Activated CD8-positive, alpha-beta T cell treated with anti-CD3 and anti-CD28 coated beads, Interleukin-2, amount 10 ng/mL, durations not matched to agents 7 days and 5 days (primary cell): ENCODE results near the gene STK10. TPM values are rescaled to one million over a fixed set of nuclear protein-coding genes. Genes with fewer than 3 reads are reported as not detected.

Experiments used
- ATAC-seq: fragments of 150-1000 bp; cut with Tn5 transposase; one replicate; pipeline ENCODE4 v1.10.0; 2021; ENCODE audit warnings: moderate library complexity
- CTCF ChIA-PET: fragments of 350-600 bp; sonication (Branson Sonifier 250); formaldehyde crosslinking; loops from one replicate; lab custom pipeline; 2021; ENCODE audit warnings: antibody characterized with exemption; lab: Charles Lee
- POLR2A ChIA-PET: fragments of 350-600 bp; sonication (Branson Sonifier 250); formaldehyde crosslinking; loops from one replicate; lab custom pipeline; 2021; ENCODE audit warnings: antibody characterized with exemption; lab: Charles Lee
- DNase-seq: peaks from one replicate; pipeline ENCODE4 v3.0.0-alpha.2; 2020
- H3K27ac Mint-ChIP-seq: one replicate; pipeline ENCODE4 v1.8.0; 2021; ENCODE audit warnings: mild to moderate bottlenecking, mixed read lengths
- H3K27me3 Mint-ChIP-seq: one replicate; pipeline ENCODE4 v1.8.0; 2021; ENCODE audit warnings: low read depth, mixed read lengths
- H3K36me3 Mint-ChIP-seq: one replicate; pipeline ENCODE4 v1.8.0; 2021; ENCODE audit warnings: low read depth, mixed read lengths
- H3K4me1 Mint-ChIP-seq: one replicate; pipeline ENCODE4 v1.8.0; 2021; ENCODE audit warnings: low read depth, mixed read lengths
- H3K4me3 Mint-ChIP-seq: one replicate; pipeline ENCODE4 v1.8.0; 2021; ENCODE audit warnings: mild to moderate bottlenecking, mixed read lengths
- H3K9me3 Mint-ChIP-seq: one replicate; pipeline ENCODE4 v1.8.0; 2022; ENCODE audit warnings: mixed read lengths; ENCODE audit not compliant: insufficient read depth
- total RNA-seq, 2 experiments: library from RNA; stranded (reverse); gene quantifications; one replicate each; pipeline ENCODE4 v1.2.3, GENCODE V29; 2021

Gene STK10
- total RNA-seq, 2 experiments from 2014 or later: 294 to 299 TPM

- H3K4me1 Mint-ChIP-seq: peaks cover 38% of the 10 kb centered on the region
- peak overlapping the region; percentile 86 for H3K4me3 Mint-ChIP-seq
- H3K9me3 Mint-ChIP-seq: no peaks in the 10 kb centered on the region
- DNase-seq (peak; percentile 46), ATAC-seq (peak; percentile 2)
- CTCF ChIA-PET: interaction anchor here (0.7 to 6.0 kb wide), 28 partner anchors 11 to 589 kb away, joined by 3 to 79 read pairs (median 5); partner anchors contain the start of genes FGF18 and STK10
- POLR2A ChIA-PET: interaction anchor here (0.7 to 3.2 kb wide), 22 partner anchors 11 to 619 kb away, joined by 3 to 17 read pairs (median 5); partner anchors contain the start of genes NPM1 and STK10
- peak overlapping the region; percentile 92 for H3K27ac Mint-ChIP-seq
- H3K36me3 Mint-ChIP-seq: peaks cover 13% of the 10 kb centered on the region
- H3K27me3 Mint-ChIP-seq: no peaks in the 10 kb centered on the region
Measured at GRCh38 chr5:172007175-172008110, 180.6 kb downstream of the STK10 start.

- Mint-ChIP-seq H3K9me3 (no peaks in the 10 kb centered on the region), H3K4me1 (peaks cover 47% of the 10 kb centered on the region), H3K27ac (peak within 1 kb of the TSS; percentile 96), H3K27me3 (no peaks in the 10 kb centered on the region), H3K4me3 (peak within 1 kb of the TSS; percentile 86), H3K36me3 (peaks cover 16% of the 10 kb centered on the region)
- ChIA-PET CTCF (interaction anchor here (0.7 to 6.0 kb wide), 27 partner anchors 10 to 588 kb away, joined by 3 to 79 read pairs (median 5); partner anchors contain the start of genes FGF18 and STK10), POLR2A (interaction anchor here (0.6 to 3.2 kb wide), 27 partner anchors 10 to 683 kb away, joined by 3 to 17 read pairs (median 5); partner anchors contain the start of genes NPM1 and STK10)
- DNase-seq: peak; percentile 97
- ATAC-seq: peak; percentile 90
Measured at GRCh38 chr5:172006321-172007174, 181.5 kb downstream of the STK10 start, which contains the start of gene FBXW11. TSS of gene FBXW11 (minus strand) at chr5:172006638. CDS start at chr5:172006502, 136 bp downstream.

GRCh38 chr5:172005708-172006320, 182.2 kb downstream of the STK10 start:
- peak overlapping the region; percentile 96 for H3K27ac Mint-ChIP-seq
- peaks cover 55% of the 10 kb centered on the region for H3K4me1 Mint-ChIP-seq
- peak overlapping the region; percentile 86 for H3K4me3 Mint-ChIP-seq
- H3K36me3 Mint-ChIP-seq: peaks cover 18% of the 10 kb centered on the region
- H3K9me3 Mint-ChIP-seq: no peaks in the 10 kb centered on the region
- ChIA-PET POLR2A (interaction anchor here (1.0 to 3.2 kb wide), 10 partner anchors 9 to 288 kb away, joined by 3 to 17 read pairs (median 6); no protein-coding TSS in a partner anchor), CTCF (interaction anchor here (0.7 to 6.0 kb wide), 16 partner anchors 9 to 587 kb away, joined by 3 to 79 read pairs (median 8); partner anchors contain the start of genes FGF18 and STK10)
- ATAC-seq (peak; percentile 3), DNase-seq (peak; percentile 32)
- H3K27me3 Mint-ChIP-seq: no peaks in the 10 kb centered on the region

GRCh38 chr5:172004824-172005237, 183.2 kb downstream of the STK10 start:
- H3K4me1 Mint-ChIP-seq: peaks cover 57% of the 10 kb centered on the region
- POLR2A ChIA-PET: interaction anchor here (1.8 to 3.2 kb wide), 2 partner anchors 43 to 63 kb away, joined by 4 to 17 read pairs; no protein-coding TSS in a partner anchor
- peak overlapping the region; percentile 96 for H3K27ac Mint-ChIP-seq
- peak overlapping the region; percentile 86 for H3K4me3 Mint-ChIP-seq
- DNase-seq (peak; percentile 44), ATAC-seq (no peak)
- H3K27me3 Mint-ChIP-seq: no peaks in the 10 kb centered on the region
- CTCF ChIA-PET: interaction anchor here (1.4 to 6.0 kb wide), 4 partner anchors 9 to 93 kb away, joined by 4 to 79 read pairs (median 20); no protein-coding TSS in a partner anchor
- H3K36me3 Mint-ChIP-seq: peaks cover 25% of the 10 kb centered on the region
- no peaks in the 10 kb centered on the region for H3K9me3 Mint-ChIP-seq

DNA sequence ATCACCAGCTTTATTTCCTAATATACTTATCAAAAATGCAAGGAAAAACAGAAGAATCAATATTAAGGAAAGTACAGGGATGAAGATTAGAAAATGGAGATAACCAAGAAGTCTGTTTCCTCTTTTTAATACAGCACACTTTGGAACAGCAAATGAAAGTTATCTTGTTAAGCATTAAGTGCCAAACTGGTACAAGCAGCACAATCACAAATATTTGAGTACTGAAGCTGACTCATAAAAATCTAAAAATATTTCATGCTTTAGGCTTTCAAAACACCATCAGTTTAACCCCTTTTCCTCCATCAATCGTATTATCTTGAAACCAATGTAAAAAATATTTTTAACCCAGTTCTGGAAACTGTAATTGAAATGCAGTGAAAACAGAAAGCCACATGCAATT, 184.3 kb downstream of the STK10 start:
- ATAC-seq (no peak), DNase-seq (no peak)
- H3K4me3 Mint-ChIP-seq: no peak overlapping the region
- no peak overlapping the region for H3K27ac Mint-ChIP-seq
- ChIA-PET POLR2A (no interaction called here), CTCF (interaction anchor here (0.7 to 1.9 kb wide), 8 partner anchors 7 to 92 kb away, joined by 3 to 10 read pairs (median 3); no protein-coding TSS in a partner anchor)
- H3K36me3 Mint-ChIP-seq: peaks cover 25% of the 10 kb centered on the region
- H3K4me1 Mint-ChIP-seq: peaks cover 59% of the 10 kb centered on the region
- H3K9me3 Mint-ChIP-seq: no peaks in the 10 kb centered on the region
- no peaks in the 10 kb centered on the region for H3K27me3 Mint-ChIP-seq

GRCh38 chr5:172002840-172003512, 185.0 kb downstream of the STK10 start:
- no peak for DNase-seq
- no peaks in the 10 kb centered on the region for H3K9me3 Mint-ChIP-seq
- CTCF ChIA-PET: interaction anchor here (0.7 to 1.3 kb wide), 6 partner anchors 9 to 91 kb away, joined by 3 to 9 read pairs (median 3); no protein-coding TSS in a partner anchor

DNA sequence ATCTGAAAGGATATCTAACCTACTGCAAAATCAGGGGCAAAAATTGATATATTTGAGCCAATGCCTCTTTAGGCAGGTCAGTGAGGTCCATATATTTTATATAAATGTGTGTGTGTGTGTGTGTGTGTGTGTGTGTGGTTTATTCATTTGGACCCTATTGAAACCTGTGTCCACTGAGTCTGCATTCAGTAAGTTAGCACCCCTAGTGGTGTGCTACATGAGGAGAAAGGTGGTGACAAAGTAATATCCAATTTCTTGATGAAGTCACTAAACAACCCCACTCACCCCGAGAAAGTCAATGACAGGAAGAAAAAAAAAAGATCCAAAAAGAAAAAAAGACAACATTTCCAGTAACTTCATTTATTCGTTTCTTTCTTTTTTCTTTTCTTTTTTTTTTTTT, 185.7 kb downstream of the STK10 start:
- ChIA-PET POLR2A (no interaction called here), CTCF (interaction anchor here (0.7 kb wide), 2 partner anchors 71 to 91 kb away, joined by 3 read pairs; no protein-coding TSS in a partner anchor)
- DNase-seq: no peak

More at GRCh38 chr5:172002840-172003512, 185.0 kb downstream of the STK10 start:
- Mint-ChIP-seq H3K36me3 (peaks cover 25% of the 10 kb centered on the region), H3K4me1 (peaks cover 56% of the 10 kb centered on the region), H3K27me3 (no peaks in the 10 kb centered on the region), H3K27ac (no peak overlapping the region), H3K4me3 (no peak overlapping the region)
- POLR2A ChIA-PET: no interaction called here
- ATAC-seq: no peak

DNA sequence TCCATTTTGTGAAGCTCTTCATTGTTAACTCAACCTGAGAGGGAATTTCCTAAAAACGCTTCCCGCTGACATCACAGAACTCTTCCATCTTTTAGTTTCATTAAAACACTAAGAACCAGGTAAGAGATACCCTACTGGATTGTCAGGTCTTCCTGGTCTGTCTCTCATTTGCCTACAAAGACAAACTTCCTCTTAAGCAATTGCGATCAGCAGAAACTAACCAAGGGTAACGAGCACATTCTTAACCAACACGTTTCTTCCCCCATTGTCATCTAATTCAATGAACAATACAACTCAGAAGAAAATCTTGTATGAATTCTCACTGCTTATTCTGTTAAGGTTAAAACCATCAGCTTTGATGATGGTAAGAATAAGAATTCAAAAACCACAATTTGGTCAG, 188.1 kb downstream of the STK10 start:
- peaks cover 34% of the 10 kb centered on the region for H3K36me3 Mint-ChIP-seq

More for the DNA sequence above, 185.7 kb downstream of the STK10 start:
- Mint-ChIP-seq H3K36me3 (peaks cover 30% of the 10 kb centered on the region), H3K27ac (no peak overlapping the region), H3K4me1 (peaks cover 52% of the 10 kb centered on the region), H3K27me3 (no peaks in the 10 kb centered on the region), H3K4me3 (no peak overlapping the region), H3K9me3 (no peaks in the 10 kb centered on the region)
- ATAC-seq: no peak

DNA sequence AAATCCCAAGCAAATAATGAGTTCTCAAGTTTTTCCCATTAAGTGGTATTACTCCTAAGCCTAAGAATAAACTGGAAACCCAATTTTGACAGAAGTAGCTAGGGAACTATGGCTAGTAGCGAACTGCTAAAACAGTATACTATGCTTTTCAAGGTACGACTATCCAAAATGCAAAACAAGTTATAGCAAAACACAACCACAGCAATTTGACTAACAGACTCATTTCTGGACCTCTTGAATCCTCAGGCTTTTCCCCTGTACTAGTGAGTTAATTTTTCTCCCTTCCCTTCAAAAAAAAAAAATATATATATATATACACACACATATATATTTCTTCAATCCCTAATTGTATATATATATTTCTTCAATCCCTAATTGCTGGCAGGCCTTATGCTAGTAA, 188.9 kb downstream of the STK10 start:
- DNase-seq: no peak
- H3K4me3 Mint-ChIP-seq: no peak overlapping the region
- H3K36me3 Mint-ChIP-seq: peaks cover 34% of the 10 kb centered on the region
- ChIA-PET CTCF (no interaction called here), POLR2A (no interaction called here)
- H3K4me1 Mint-ChIP-seq: peaks cover 41% of the 10 kb centered on the region
- H3K9me3 Mint-ChIP-seq: no peaks in the 10 kb centered on the region
- ATAC-seq: no peak
- no peak overlapping the region for H3K27ac Mint-ChIP-seq
- H3K27me3 Mint-ChIP-seq: no peaks in the 10 kb centered on the region

More for the DNA sequence above, 188.1 kb downstream of the STK10 start:
- ChIA-PET POLR2A (no interaction called here), CTCF (interaction anchor here (0.6 kb wide), 1 partner anchor 29 kb away, joined by 3 read pairs; no protein-coding TSS in a partner anchor)
- ATAC-seq: no peak
- H3K27ac Mint-ChIP-seq: no peak overlapping the region
- H3K9me3 Mint-ChIP-seq: no peaks in the 10 kb centered on the region
- no peak for DNase-seq
- no peak overlapping the region for H3K4me3 Mint-ChIP-seq
- peaks cover 45% of the 10 kb centered on the region for H3K4me1 Mint-ChIP-seq
- H3K27me3 Mint-ChIP-seq: no peaks in the 10 kb centered on the region

DNA sequence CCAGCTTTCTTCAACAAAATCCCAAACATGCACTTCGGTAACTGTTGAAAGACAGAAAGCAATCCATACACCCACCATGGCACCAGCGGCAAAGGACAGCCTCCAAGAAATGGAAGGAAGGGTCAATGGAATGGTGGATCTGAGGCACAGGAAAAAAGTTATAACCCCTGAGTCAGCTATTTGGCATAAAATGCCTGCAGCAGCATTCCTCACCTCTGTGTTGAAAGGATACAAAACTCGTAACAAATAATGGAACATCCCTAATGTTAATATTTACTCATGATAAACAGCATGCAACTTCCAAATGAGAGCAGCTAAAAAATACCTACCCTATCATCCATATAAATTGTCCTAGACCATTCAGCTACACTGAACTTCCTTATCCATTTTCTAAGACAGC, 191.0 kb downstream of the STK10 start:
- H3K36me3 Mint-ChIP-seq: peaks cover 41% of the 10 kb centered on the region
- H3K9me3 Mint-ChIP-seq: no peaks in the 10 kb centered on the region
- POLR2A ChIA-PET: interaction anchor here (3.9 kb wide), 1 partner anchor 10 kb away, joined by 16 read pairs; the partner anchor contains the start of gene FBXW11
- ATAC-seq (no peak), DNase-seq (no peak)
- H3K27ac Mint-ChIP-seq: no peak overlapping the region
- peaks cover 24% of the 10 kb centered on the region for H3K4me1 Mint-ChIP-seq
- CTCF ChIA-PET: interaction anchor here (1.5 to 2.6 kb wide), 4 partner anchors 8 to 88 kb away, joined by 4 to 12 read pairs (median 8); partner anchors contain the start of gene FBXW11
- no peak overlapping the region for H3K4me3 Mint-ChIP-seq
- no peaks in the 10 kb centered on the region for H3K27me3 Mint-ChIP-seq
